Progenitor cell of endocrine pancreas (in vitro differentiated cells): ENCODE results near the gene SSH2. TPM values are rescaled to one million over a fixed set of nuclear protein-coding genes. Genes with fewer than 3 reads are reported as not detected.
A peak's percentile ranks its signal among the peaks of the same experiment; 100 is the strongest.

Experiments used
- DNase-seq: peaks from one replicate; pipeline ENCODE4 v3.0.0; 2021; ENCODE audit warnings: low spot score; ENCODE audit not compliant: unreplicated experiment
- H3K27ac Mint-ChIP-seq: 2 replicates; pipeline ENCODE4 v1.8.0; 2021; ENCODE audit warnings: mild to moderate bottlenecking, moderate library complexity, mixed read lengths
- H3K27me3 Mint-ChIP-seq: 2 replicates; pipeline ENCODE4 v1.8.0; 2021; ENCODE audit warnings: mixed read lengths
- H3K36me3 Mint-ChIP-seq: 2 replicates; pipeline ENCODE4 v1.8.0; 2022; ENCODE audit warnings: mixed read lengths; ENCODE audit not compliant: insufficient read depth
- H3K4me1 Mint-ChIP-seq: 2 replicates; pipeline ENCODE4 v1.8.0; 2021; ENCODE audit warnings: low read depth, mixed read lengths
- H3K4me3 Mint-ChIP-seq: 2 replicates; pipeline ENCODE4 v1.8.0; 2021; ENCODE audit warnings: low read depth, mild to moderate bottlenecking, moderate library complexity, mixed read lengths
- H3K9me3 Mint-ChIP-seq: 2 replicates; pipeline ENCODE4 v1.8.0; 2021; ENCODE audit warnings: low read depth, mixed read lengths
- long read RNA-seq: library from polyadenylated mRNA; unstranded; transcript quantifications from one replicate; pipeline ENCODE4 v2.0.0, GENCODE V29; 2020
- total RNA-seq: library from RNA; stranded (reverse); gene quantifications from 2 replicates; pipeline ENCODE4 v1.2.1, GENCODE V29; 2021
- TF ChIP-seq, protein P1 (sequence below): fragments of 200-600 bp; sonication (generic); IDR thresholded peaks from one replicate; pipeline ENCODE4 v1.5.0; 2021; ENCODE audit warnings: antibody characterized with exemption, mild to moderate bottlenecking; ENCODE audit not compliant: unreplicated experiment

Gene SSH2, protein sequence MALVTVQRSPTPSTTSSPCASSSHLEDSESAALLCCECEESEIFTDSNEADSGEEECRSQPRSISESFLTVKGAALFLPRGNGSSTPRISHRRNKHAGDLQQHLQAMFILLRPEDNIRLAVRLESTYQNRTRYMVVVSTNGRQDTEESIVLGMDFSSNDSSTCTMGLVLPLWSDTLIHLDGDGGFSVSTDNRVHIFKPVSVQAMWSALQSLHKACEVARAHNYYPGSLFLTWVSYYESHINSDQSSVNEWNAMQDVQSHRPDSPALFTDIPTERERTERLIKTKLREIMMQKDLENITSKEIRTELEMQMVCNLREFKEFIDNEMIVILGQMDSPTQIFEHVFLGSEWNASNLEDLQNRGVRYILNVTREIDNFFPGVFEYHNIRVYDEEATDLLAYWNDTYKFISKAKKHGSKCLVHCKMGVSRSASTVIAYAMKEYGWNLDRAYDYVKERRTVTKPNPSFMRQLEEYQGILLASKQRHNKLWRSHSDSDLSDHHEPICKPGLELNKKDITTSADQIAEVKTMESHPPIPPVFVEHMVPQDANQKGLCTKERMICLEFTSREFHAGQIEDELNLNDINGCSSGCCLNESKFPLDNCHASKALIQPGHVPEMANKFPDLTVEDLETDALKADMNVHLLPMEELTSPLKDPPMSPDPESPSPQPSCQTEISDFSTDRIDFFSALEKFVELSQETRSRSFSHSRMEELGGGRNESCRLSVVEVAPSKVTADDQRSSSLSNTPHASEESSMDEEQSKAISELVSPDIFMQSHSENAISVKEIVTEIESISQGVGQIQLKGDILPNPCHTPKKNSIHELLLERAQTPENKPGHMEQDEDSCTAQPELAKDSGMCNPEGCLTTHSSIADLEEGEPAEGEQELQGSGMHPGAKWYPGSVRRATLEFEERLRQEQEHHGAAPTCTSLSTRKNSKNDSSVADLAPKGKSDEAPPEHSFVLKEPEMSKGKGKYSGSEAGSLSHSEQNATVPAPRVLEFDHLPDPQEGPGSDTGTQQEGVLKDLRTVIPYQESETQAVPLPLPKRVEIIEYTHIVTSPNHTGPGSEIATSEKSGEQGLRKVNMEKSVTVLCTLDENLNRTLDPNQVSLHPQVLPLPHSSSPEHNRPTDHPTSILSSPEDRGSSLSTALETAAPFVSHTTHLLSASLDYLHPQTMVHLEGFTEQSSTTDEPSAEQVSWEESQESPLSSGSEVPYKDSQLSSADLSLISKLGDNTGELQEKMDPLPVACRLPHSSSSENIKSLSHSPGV (N-terminal part only)
- total RNA-seq = 20.2 and 20.7 TPM in 2 replicates
- long read RNA-seq, partial matches to known transcripts = 0 of 3 reads
- long read RNA-seq, other reads (novel, unspliced or antisense) = 2 of 3 reads

DNA sequence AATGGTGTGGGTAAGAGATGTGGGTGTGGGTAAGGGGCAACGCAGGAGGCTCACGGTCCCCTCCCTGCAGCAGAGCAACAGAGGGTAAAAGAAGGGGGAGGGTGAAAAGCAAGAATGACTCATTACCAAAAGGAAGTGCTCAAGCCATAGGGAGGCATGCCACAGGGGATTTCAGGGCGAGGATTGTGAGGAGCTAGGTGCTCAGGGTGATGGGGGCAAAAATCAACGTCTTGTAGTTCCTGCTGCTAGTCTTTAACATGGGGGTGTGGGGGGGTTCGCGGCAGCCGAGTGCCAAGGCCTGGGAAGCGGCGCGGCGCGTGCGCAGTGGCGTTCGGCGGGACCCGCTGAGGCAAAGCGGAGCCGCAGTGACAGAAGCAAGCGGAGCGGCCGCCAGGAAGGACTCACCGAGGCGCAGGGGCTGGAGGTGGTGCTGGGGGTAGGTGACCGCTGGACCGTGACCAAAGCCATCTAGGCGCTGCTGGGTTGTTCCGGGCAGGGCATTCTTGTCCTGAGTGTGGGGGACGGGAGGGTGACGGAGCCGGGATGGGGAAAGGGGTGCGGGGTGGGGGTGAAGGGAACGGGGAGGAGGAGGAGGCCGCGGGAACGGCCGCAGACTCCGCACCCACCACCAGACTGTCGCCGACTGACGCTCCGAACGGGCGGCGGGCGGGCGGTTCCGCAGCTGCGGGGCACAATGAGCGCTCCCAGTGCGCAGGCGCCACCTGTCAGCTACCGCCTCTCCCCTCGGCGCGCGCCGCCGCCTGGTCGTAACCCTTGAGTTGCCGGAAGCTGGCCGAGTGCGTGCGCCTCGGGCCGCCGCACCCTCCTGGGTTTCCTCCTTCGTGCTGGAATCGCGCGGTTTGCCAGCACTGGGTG, at the start of gene SSH2:
Gene SSH2 (minus strand): TSS at position 696 of the 876 bp plus-strand sequence. CDS start 228 bp downstream, at position 468.
- DNase-seq = peak; percentile 80
- Mint-ChIP-seq H3K27me3 (no peaks in the 10 kb centered on the region), H3K36me3 (no peaks in the 10 kb centered on the region), H3K4me3 (no peak within 1 kb of the TSS), H3K9me3 (no peaks in the 10 kb centered on the region), H3K27ac (peak within 1 kb of the TSS; percentile 96), H3K4me1 (peaks cover 16% of the 10 kb centered on the region)
- TF ChIP-seq, protein P1, sequence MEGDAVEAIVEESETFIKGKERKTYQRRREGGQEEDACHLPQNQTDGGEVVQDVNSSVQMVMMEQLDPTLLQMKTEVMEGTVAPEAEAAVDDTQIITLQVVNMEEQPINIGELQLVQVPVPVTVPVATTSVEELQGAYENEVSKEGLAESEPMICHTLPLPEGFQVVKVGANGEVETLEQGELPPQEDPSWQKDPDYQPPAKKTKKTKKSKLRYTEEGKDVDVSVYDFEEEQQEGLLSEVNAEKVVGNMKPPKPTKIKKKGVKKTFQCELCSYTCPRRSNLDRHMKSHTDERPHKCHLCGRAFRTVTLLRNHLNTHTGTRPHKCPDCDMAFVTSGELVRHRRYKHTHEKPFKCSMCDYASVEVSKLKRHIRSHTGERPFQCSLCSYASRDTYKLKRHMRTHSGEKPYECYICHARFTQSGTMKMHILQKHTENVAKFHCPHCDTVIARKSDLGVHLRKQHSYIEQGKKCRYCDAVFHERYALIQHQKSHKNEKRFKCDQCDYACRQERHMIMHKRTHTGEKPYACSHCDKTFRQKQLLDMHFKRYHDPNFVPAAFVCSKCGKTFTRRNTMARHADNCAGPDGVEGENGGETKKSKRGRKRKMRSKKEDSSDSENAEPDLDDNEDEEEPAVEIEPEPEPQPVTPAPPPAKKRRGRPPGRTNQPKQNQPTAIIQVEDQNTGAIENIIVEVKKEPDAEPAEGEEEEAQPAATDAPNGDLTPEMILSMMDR = no peak

DNA sequence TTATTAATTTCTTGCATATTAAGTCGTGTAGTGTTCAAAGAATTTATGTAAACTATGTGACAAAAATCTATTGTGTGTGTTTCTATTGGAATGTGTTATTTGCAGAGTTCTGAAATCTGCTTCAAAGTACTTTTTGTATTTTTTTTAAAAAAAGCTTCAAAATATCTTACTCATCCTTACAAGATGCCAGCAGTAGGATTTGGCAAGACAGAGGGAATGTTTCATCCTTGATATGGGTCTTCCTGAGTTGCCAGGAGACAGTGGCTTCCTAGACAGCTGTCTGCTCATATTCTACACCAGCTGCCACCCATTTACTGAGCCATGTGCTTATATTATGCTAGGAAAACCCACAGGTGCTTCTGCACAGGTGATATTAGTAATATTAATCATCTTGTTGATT, 47.8 kb upstream of the SSH2 start:
- H3K4me3 Mint-ChIP-seq = no peak overlapping the region
- H3K9me3 Mint-ChIP-seq = no peaks in the 10 kb centered on the region
- H3K36me3 Mint-ChIP-seq = no peaks in the 10 kb centered on the region
- H3K27me3 Mint-ChIP-seq = no peaks in the 10 kb centered on the region
- H3K4me1 Mint-ChIP-seq = no peaks in the 10 kb centered on the region
- no peak overlapping the region for H3K27ac Mint-ChIP-seq
- no peak for DNase-seq
- TF ChIP-seq, protein P1 = no peak

DNA sequence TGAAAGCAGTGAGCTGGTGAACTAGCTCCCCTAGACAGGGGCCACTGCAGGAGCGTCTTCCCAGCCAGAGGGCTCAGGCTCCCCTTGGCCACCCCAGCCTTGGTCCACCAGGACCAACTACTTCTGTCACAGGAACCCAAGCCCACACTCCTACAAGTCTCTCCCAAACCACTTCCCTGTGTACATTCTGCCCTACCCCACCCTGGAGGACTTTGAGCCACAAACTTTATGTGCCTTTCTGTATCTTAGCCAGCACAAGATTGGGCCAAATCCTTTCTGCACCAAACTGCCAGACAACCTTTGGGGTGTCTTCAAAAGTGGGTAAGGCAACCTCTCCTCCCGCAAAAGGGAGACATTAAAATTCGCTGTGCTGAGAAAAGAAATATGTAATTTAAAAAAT, 43.0 kb upstream of the SSH2 start:
- no peaks in the 10 kb centered on the region for H3K27me3 Mint-ChIP-seq
- DNase-seq = no peak
- H3K27ac Mint-ChIP-seq = no peak overlapping the region
- peaks cover 3% of the 10 kb centered on the region for H3K9me3 Mint-ChIP-seq
- no peaks in the 10 kb centered on the region for H3K4me1 Mint-ChIP-seq
- H3K4me3 Mint-ChIP-seq = no peak overlapping the region
- H3K36me3 Mint-ChIP-seq = no peaks in the 10 kb centered on the region
- TF ChIP-seq, protein P1 = no peak

DNA sequence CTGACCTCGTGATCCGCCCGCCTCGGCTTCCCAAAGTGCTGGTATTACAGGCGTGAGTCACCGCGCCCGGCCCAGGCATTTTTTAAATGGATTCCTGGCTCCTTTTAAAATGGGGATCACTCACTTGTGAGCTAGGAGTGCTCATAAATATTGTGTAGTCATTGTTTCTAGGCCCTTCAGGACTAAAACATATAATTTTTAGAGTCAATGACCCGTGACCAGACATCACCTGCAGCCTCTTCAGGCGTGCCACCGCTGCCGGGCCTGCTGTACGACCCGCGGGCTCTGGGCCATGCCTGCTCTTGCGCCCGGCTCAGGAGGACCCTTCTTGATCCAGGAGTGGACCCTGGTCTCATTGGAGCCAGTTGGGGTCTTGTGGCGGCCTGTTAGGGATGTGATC, 42.2 kb upstream of the SSH2 start:
- no peaks in the 10 kb centered on the region for H3K4me1 Mint-ChIP-seq
- H3K4me3 Mint-ChIP-seq = no peak overlapping the region
- H3K27ac Mint-ChIP-seq = no peak overlapping the region
- peaks cover 3% of the 10 kb centered on the region for H3K9me3 Mint-ChIP-seq
- H3K36me3 Mint-ChIP-seq = no peaks in the 10 kb centered on the region
- no peak for DNase-seq
- no peaks in the 10 kb centered on the region for H3K27me3 Mint-ChIP-seq
- TF ChIP-seq, protein P1 = no peak
